GM19397 (cell line): ENCODE measurements around the gene IL20.

ENCODE experiments used
- ATAC-seq: cut with Tn5 transposase; IDR thresholded peaks from one replicate; pipeline ENCODE4 v1.9.1; 2021; ENCODE audit warnings: mild to moderate bottlenecking, moderate library complexity; ENCODE audit not compliant: unreplicated experiment

IL20 gene

GRCh38 chr1:206899717-206900116 is 34.3 kb downstream of the IL20 start:
- no peak for ATAC-seq

GRCh38 chr1:206900149-206900548 is 34.7 kb downstream of the IL20 start:
- ATAC-seq, result no peak

GRCh38 chr1:206901944-206902343 is 36.5 kb downstream of the IL20 start:
- ATAC-seq, result no peak

GRCh38 chr1:206902702-206903101 is 37.3 kb downstream of the IL20 start:
- ATAC-seq, result no peak

DNA sequence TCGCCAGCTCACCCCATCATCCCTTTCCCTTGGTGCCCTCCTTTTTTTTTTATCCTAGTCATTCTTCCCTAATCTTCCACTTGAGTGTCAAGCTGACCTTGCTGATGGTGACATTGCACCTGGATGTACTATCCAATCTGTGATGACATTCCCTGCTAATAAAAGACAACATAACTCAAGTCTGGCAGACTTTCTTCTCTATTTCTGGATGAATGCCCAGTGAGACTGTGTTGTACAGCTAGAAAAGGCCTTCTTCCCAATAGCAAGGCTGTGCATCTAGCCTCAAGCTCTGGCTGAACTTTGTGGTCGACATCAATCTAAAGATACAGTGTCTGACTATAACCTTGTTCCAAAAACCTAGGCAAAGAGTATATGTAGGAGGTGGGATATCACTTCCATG is 38.3 kb downstream of the IL20 start:
- ATAC-seq, result no peak

- ATAC-seq, result no peak
Measured at GRCh38 chr1:206904423-206905142, 39.2 kb downstream of the IL20 start.

DNA sequence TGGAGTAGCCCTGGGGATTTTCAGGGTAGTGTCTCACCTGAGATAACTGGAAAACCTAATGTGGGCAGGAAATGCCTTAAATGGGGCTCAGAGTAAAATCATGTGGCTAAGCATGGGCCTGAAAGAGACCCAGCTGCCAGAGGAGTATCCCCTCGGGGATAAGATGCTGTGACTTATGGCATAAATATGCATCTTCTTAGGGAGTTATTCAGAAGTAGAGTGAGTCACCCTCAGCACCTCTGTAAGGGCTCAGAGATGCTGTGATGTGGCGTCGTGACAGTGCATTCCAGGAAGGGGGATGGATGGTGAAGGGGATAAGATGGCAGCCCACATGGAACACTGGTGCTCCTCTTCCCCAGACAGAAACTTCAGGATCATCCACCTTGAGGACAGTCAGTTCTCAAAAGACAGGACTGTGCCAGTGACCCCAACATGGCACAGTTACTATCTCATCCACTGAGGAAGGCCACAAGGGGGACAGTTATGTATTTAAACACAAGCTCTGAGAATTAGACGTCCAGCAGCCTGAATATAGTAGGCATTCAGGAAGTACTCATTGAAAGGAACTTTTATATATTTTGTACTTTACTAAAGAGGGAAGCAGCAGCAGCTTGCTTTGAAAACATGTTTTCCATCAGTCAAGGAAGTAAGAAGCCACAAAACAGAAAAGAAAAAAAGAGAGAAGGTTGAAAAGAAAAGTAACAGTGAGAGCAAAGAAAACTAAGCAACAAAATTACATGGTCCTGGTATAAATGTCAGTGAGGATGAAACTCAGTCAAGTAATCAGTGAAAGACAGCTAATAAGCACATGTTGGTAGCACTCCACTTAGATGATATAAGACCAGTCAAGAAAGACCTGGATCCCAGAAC is 40.1 kb downstream of the IL20 start:
- ATAC-seq, result peak; percentile 79

DNA sequence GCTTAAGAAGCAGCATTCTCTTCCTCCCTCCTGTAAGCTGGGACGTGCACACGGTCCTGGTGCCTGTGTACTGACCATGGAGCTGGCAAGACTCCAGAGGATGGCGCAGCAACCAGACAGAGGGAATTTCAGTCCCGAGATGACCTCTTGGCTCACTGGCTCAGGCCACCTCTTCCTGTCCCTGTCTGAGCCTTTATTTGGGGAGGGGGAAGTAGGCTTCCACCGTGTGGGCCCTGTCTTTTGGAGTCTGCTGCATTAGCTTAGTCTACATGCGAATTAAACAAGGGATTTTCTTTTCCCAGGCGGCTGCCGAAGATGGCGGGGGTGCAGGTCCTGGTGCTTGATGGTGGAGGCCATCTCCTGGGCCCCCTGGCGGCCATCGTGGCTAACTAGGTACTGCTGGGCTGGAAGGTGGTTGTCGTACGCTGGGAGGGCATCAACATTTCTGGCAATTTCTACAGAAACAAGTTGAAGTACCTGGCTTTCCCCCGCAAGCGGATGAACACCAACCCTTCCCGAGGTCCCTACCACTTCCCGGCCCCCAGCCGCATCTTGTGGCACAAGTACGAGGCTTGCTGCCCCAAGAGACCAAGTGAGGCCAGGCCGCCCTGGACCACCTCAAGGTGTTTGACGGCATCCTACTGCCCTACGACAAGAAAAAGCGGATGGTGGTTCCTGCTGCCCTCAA is 42.0 kb downstream of the IL20 start:
- ATAC-seq, result no peak

DNA sequence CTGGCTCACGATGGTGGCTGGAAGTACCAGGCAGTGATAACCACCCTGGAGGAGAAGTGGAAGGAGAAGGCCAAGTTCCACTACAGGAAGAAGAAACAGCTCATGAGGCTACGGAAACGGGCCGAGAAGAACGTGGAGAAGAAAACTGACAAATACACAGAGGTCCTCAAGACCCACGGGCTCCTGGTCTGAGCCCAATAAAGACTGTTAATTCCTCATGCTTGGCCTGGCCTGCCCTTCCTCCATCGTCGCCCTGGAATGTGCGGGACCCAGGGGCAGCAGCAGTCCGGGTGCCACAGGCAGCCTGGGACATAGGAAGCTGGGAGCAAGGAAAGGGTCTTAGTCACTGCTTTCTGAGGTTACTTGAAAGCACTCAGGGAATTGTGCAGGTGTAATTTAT is 42.6 kb downstream of the IL20 start:
- no peak for ATAC-seq

GRCh38 chr1:206909161-206909882 is 43.9 kb downstream of the IL20 start:
- ATAC-seq, result no peak

- no peak for ATAC-seq
Measured at GRCh38 chr1:206909883-206910318, 44.5 kb downstream of the IL20 start.

- ATAC-seq, result no peak
Measured at GRCh38 chr1:206911064-206911663, 45.7 kb downstream of the IL20 start.

GRCh38 chr1:206912445-206913095 is 47.1 kb downstream of the IL20 start:
- ATAC-seq, result no peak

GRCh38 chr1:206913766-206914537 is 48.5 kb downstream of the IL20 start:
- ATAC-seq, result no peak

DNA sequence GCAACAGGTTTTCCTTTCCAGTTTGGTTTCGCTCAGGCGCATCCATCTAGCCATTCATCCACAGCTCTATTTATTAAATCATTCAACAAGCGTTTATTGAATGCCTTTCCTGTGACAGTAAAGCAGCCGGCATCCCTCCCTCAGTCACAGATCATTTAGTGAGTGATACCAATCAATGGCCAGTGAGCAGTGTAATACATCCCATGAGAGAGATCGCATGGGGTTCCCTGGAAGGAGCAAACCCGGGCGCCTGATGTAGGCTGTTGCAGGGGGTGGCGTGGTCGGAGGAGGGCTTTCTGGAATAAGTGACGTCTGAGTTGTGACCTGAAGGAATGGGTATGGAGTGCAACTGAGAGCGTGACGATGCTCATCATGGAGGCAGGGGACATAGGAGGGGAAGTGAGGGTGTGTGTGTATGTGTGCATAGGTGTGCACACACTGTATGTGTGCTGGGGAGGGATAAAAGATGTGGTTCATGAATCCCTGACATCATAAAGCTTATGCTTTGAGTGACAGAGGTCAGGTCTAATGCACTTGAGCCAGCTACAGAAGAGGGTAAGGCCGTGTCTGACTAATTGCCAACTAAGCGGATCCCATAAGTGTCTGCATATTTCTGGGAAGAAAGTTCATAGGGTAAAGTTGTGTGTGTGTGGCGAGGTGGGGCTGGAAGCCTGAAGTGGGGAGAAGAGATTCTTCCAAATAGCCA is 49.8 kb downstream of the IL20 start:
- no peak for ATAC-seq

DNA sequence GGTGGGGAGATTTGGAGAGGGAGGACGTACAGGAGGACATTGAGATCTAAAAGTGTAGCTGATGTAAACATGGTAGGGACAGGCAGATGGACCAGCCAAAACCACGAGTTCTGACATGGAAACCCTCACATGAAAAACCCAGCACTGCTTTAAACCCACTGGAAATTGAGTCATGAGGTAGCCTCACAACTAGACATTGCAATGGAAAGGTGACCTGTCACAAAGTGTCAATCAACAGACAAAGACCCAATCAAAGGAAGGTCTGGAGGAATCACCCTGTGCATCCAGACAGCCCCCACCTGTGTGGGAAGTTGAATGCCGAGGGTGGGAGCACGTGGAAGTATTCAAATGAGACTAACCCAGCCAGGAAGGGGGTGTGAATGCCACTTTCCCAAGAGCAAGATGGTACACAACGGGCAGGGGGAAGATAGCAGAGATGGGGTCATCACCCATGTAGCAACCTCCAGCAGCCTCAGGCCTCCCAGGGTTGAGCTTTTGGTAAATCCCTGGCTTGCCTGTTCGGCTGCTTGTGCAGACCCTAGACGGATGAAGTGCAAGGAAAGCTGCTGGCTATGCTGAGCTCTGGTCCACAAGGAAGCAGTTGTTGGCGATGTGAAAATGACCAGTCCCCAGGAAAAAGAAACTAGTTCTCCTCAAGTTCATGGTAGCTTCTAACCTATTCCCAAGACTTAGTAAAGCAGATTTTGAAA is 50.7 kb downstream of the IL20 start:
- ATAC-seq, result no peak

- no peak for ATAC-seq
Measured at GRCh38 chr1:206918076-206918475, 52.7 kb downstream of the IL20 start.
